Thymus (tissue), 11 donors: ENCODE results near the gene PKP2. TPM values are rescaled to one million over a fixed set of nuclear protein-coding genes. Genes with fewer than 3 reads are reported as not detected.
A peak's percentile ranks its signal among the peaks of the same experiment; 100 is the strongest.

Source experiments
- DNase-seq, 9 donors: peaks; one replicate each; pipeline ENCODE4 v3.0.0-alpha.2; 2013; ENCODE audit warnings: low spot score in 9 of 9, low read depth in 6 of 9, missing footprints in 1 of 9
- H3K27ac ChIP-seq, 2 donors: one replicate each; pipeline ENCODE4 v1.5.1; 2013; ENCODE audit warnings: control low read depth in 1 of 2, low read depth in 1 of 2, low read length in 1 of 2, mild to moderate bottlenecking in 1 of 2, moderate library complexity in 1 of 2
- H3K27me3 ChIP-seq, 2 donors: one replicate each; pipeline ENCODE4 v1.5.1; 2013; ENCODE audit warnings: low read length in 1 of 2; ENCODE audit not compliant: control insufficient read depth in 2 of 2, insufficient read depth in 1 of 2
- H3K36me3 ChIP-seq, 2 donors: one replicate each; pipeline ENCODE4 v1.5.1; 2013; ENCODE audit warnings: low read length in 1 of 2, mild to moderate bottlenecking in 1 of 2, moderate library complexity in 1 of 2; ENCODE audit not compliant: control insufficient read depth in 2 of 2, insufficient read depth in 2 of 2
- H3K4me1 ChIP-seq, 2 donors: one replicate each; pipeline ENCODE4 v1.5.1; 2013; ENCODE audit warnings: low read length in 2 of 2; ENCODE audit not compliant: control insufficient read depth in 2 of 2, insufficient read depth in 2 of 2
- H3K4me3 ChIP-seq, 2 donors: one replicate each; pipeline ENCODE4 v1.5.1; 2013; ENCODE audit warnings: low read length in 2 of 2, control low read depth in 1 of 2, mild to moderate bottlenecking in 1 of 2
- H3K9me3 ChIP-seq, 2 donors: one replicate each; pipeline ENCODE4 v1.5.1; 2013; ENCODE audit warnings: low read length in 1 of 2, mild to moderate bottlenecking in 1 of 2; ENCODE audit not compliant: control insufficient read depth in 2 of 2, insufficient read depth in 1 of 2
- WGBS: extraction: QIAGEN DNeasy Blood & Tissue Kit; methylation state at CpG from one replicate; pipeline ENCODE4 v1.1.7; 2013; 5-methylcytosine and 5-hydroxymethylcytosine counted together
- polyA plus RNA-seq: library from polyadenylated mRNA; stranded (reverse); fragments of 200-250 nt; gene quantifications from one replicate; pipeline ENCODE4 v1.2.3, GENCODE V29; 2013
- total RNA-seq: library from RNA; stranded (reverse); fragments of 120-200 nt; gene quantifications from one replicate; pipeline ENCODE4 v1.2.4, GENCODE V29; 2013
- donor health status: healthy.

Gene PKP2
- total and polyA plus RNA-seq, 2 donors = 6.0 to 13.7 TPM

GRCh38 chr12:32788405-32788804, 108.2 kb downstream of the PKP2 start:
- no peak overlapping the region for H3K27ac ChIP-seq
- no peak for DNase-seq

GRCh38 chr12:32785557-32785956, 111.0 kb downstream of the PKP2 start:
- Histone ChIP-seq H3K36me3 (no peaks in the 10 kb centered on the region), H3K27ac (no peak overlapping the region), H3K9me3 (no peaks in the 10 kb centered on the region), H3K4me3 (no peak overlapping the region), H3K4me1 (no peaks in the 10 kb centered on the region), H3K27me3 (no peaks in the 10 kb centered on the region)
- 96% methylated on average over 5 of the region's 5 CpGs for WGBS
- DNase-seq = no peak

More at GRCh38 chr12:32788405-32788804, 108.2 kb downstream of the PKP2 start:
- WGBS = 82% methylated on average over 4 of the region's 4 CpGs
- no peaks in the 10 kb centered on the region for H3K4me1 ChIP-seq
- no peak overlapping the region for H3K4me3 ChIP-seq
- no peaks in the 10 kb centered on the region for H3K36me3 ChIP-seq
- no peaks in the 10 kb centered on the region for H3K9me3 ChIP-seq
- no peaks in the 10 kb centered on the region for H3K27me3 ChIP-seq

GRCh38 chr12:32783029-32783428, 113.5 kb downstream of the PKP2 start:
- no peaks in the 10 kb centered on the region for H3K36me3 ChIP-seq
- 71% methylated on average over 3 of the region's 3 CpGs for WGBS
- H3K4me3 ChIP-seq = no peak overlapping the region
- no peaks in the 10 kb centered on the region for H3K9me3 ChIP-seq
- no peak for DNase-seq
- H3K4me1 ChIP-seq = peaks cover 0 to 2% of the 10 kb centered on the region in 2 donors
- no peak overlapping the region for H3K27ac ChIP-seq
- H3K27me3 ChIP-seq = no peaks in the 10 kb centered on the region

GRCh38 chr12:32780071-32780470, 116.5 kb downstream of the PKP2 start:
- no peak for DNase-seq
- Histone ChIP-seq H3K4me3 (no peak overlapping the region), H3K27ac (no peak overlapping the region), H3K27me3 (no peaks in the 10 kb centered on the region), H3K9me3 (no peaks in the 10 kb centered on the region), H3K4me1 (peaks cover 0 to 2% of the 10 kb centered on the region in 2 donors), H3K36me3 (no peaks in the 10 kb centered on the region)
- WGBS = 89% methylated on average over 1 of the region's 1 CpG

- H3K36me3 ChIP-seq = no peaks in the 10 kb centered on the region
- no peaks in the 10 kb centered on the region for H3K27me3 ChIP-seq
- H3K9me3 ChIP-seq = no peaks in the 10 kb centered on the region
- no peak overlapping the region for H3K4me3 ChIP-seq
- 91% methylated on average over 6 of the region's 6 CpGs for WGBS
- H3K27ac ChIP-seq = no peak overlapping the region
- peaks cover 0 to 2% of the 10 kb centered on the region in 2 donors for H3K4me1 ChIP-seq
- no peak for DNase-seq
These were observed 118.8 kb downstream of the PKP2 start for GRCh38 chr12:32777691-32778175.

GRCh38 chr12:32777159-32777558, 119.4 kb downstream of the PKP2 start:
- Histone ChIP-seq H3K4me1 (peaks cover 0 to 2% of the 10 kb centered on the region in 2 donors), H3K9me3 (no peaks in the 10 kb centered on the region), H3K36me3 (no peaks in the 10 kb centered on the region), H3K27me3 (no peaks in the 10 kb centered on the region), H3K4me3 (no peak overlapping the region), H3K27ac (no peak overlapping the region)
- DNase-seq = no peak
- WGBS = 85% methylated on average over 5 of the region's 5 CpGs

GRCh38 chr12:32776258-32776657, 120.3 kb downstream of the PKP2 start:
- no peak overlapping the region for H3K4me3 ChIP-seq
- H3K9me3 ChIP-seq = no peaks in the 10 kb centered on the region
- 92% methylated on average over 4 of the region's 4 CpGs for WGBS
- H3K27ac ChIP-seq = no peak overlapping the region
- no peaks in the 10 kb centered on the region for H3K36me3 ChIP-seq
- peaks cover 0 to 2% of the 10 kb centered on the region in 2 donors for H3K4me1 ChIP-seq
- DNase-seq = no peak
- H3K27me3 ChIP-seq = no peaks in the 10 kb centered on the region

- no peaks in the 10 kb centered on the region for H3K27me3 ChIP-seq
- WGBS = 82% methylated on average over 6 of the region's 6 CpGs
These were observed 122.9 kb downstream of the PKP2 start for GRCh38 chr12:32773691-32774090.

GRCh38 chr12:32770141-32770540, 126.4 kb downstream of the PKP2 start:
- DNase-seq = peak in 1 of 9 donors; percentile 15
- H3K27me3 ChIP-seq = no peaks in the 10 kb centered on the region
- H3K36me3 ChIP-seq = no peaks in the 10 kb centered on the region
- WGBS = 89% methylated on average over 1 of the region's 1 CpG
- no peaks in the 10 kb centered on the region for H3K4me1 ChIP-seq
- no peak overlapping the region for H3K4me3 ChIP-seq
- no peak overlapping the region for H3K27ac ChIP-seq
- H3K9me3 ChIP-seq = no peaks in the 10 kb centered on the region

More at GRCh38 chr12:32773691-32774090, 122.9 kb downstream of the PKP2 start:
- Histone ChIP-seq H3K27ac (no peak overlapping the region), H3K4me1 (no peaks in the 10 kb centered on the region), H3K9me3 (no peaks in the 10 kb centered on the region), H3K4me3 (no peak overlapping the region), H3K36me3 (no peaks in the 10 kb centered on the region)
- no peak for DNase-seq

GRCh38 chr12:32768518-32768917, 128.1 kb downstream of the PKP2 start:
- no peaks in the 10 kb centered on the region for H3K9me3 ChIP-seq
- no peak overlapping the region for H3K4me3 ChIP-seq
- WGBS = 90% methylated on average over 4 of the region's 4 CpGs
- no peaks in the 10 kb centered on the region for H3K36me3 ChIP-seq
- H3K27me3 ChIP-seq = no peaks in the 10 kb centered on the region
- H3K4me1 ChIP-seq = no peaks in the 10 kb centered on the region
- DNase-seq = no peak
- H3K27ac ChIP-seq = no peak overlapping the region
